Adipocyte (in vitro differentiated cells): ENCODE results near the gene ZNF497.
"Not testable (repeated sequence)": the region's sequence is repeated elsewhere in the genome, so short reads cannot be mapped to it uniquely, and the experiment has no call there.

Source experiments
- DNase-seq: peaks from one replicate; pipeline ENCODE4 v3.0.0-alpha.2; 2015; ENCODE audit warnings: low read depth
- H3K27me3 ChIP-seq: replicated peaks from 2 replicates; pipeline ENCODE4 v1.7.0; 2013; ENCODE audit warnings: mild to moderate bottlenecking, low read length, moderate library complexity; ENCODE audit not compliant: control insufficient read depth, insufficient read depth
- H3K36me3 ChIP-seq: 2 replicates; pipeline ENCODE4 v1.7.0; 2013; ENCODE audit warnings: low read length, mild to moderate bottlenecking, moderate library complexity; ENCODE audit not compliant: control insufficient read depth, insufficient read depth, severe bottlenecking
- H3K4me1 ChIP-seq: 2 replicates; pipeline ENCODE4 v1.7.0; 2013; ENCODE audit warnings: mild to moderate bottlenecking, low read length, moderate library complexity; ENCODE audit not compliant: control insufficient read depth, insufficient read depth
- H3K4me3 ChIP-seq: 2 replicates; pipeline ENCODE4 v1.7.0; 2013; ENCODE audit warnings: mild to moderate bottlenecking, low read length, moderate library complexity
- H3K9ac ChIP-seq: 2 replicates; pipeline ENCODE4 v1.7.0; 2013; ENCODE audit warnings: mild to moderate bottlenecking, low read length, moderate library complexity
- H3K9me3 ChIP-seq: 2 replicates; pipeline ENCODE4 v1.7.0; 2013; ENCODE audit warnings: mild to moderate bottlenecking, low read length, moderate library complexity; ENCODE audit not compliant: control insufficient read depth

Gene ZNF497

DNA sequence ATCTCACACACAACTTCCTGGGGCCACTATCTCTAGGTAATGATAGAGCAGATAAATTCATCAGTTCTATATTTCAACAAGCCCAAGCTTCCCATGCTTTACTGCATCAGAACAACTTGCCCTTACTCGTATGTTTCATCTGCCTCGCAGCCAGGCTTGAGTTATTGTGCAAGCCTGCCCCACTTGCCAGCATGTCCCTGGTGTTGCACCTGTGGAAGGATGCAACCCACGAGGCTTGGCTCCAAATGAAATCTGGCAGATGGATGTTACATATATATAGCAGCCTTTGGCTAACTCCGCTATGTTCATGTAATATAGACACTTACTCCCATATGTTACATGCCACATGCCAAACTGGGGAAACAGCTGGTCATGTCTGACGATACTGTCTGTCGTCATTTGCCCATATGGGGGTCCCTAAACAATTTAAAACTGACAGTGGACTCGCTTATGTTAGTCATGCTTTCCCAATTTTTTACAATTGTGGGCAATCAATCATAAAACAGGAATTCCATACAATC is 51.1 kb downstream of the ZNF497 start:
- no peak overlapping the region for H3K4me3 ChIP-seq
- H3K4me1 ChIP-seq: peaks cover 4% of the 10 kb centered on the region
- peaks cover 63% of the 10 kb centered on the region for H3K36me3 ChIP-seq
- no peak for DNase-seq
- H3K27me3 ChIP-seq: no peaks in the 10 kb centered on the region
- no peaks in the 10 kb centered on the region for H3K9me3 ChIP-seq
- H3K9ac ChIP-seq: no peak overlapping the region

DNA sequence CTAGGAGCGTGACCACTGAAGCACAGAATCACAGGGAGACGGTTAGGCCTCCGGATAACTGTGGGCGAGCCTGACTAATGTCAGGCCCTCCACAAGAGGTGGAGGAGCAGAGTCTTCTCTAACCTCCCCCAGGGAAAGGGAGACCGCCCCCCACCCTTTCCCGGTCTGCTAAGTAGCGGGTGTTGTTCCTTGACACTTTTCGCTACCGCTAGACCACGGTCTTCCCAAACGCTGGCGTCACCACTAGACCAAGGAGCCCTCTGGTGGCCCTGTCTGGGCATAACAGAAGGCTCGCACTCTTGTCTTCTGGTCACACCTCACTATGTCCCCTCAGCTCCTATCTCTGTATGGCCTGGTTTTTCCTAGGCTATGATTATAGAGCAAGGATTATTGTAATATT is 51.9 kb downstream of the ZNF497 start:
- not testable (repeated sequence) for H3K9me3 ChIP-seq, H3K4me3 ChIP-seq, H3K9ac ChIP-seq, H3K27me3 ChIP-seq, H3K4me1 ChIP-seq
- peaks cover 63% of the 10 kb centered on the region for H3K36me3 ChIP-seq
- DNase-seq: peak; percentile 11

DNA sequence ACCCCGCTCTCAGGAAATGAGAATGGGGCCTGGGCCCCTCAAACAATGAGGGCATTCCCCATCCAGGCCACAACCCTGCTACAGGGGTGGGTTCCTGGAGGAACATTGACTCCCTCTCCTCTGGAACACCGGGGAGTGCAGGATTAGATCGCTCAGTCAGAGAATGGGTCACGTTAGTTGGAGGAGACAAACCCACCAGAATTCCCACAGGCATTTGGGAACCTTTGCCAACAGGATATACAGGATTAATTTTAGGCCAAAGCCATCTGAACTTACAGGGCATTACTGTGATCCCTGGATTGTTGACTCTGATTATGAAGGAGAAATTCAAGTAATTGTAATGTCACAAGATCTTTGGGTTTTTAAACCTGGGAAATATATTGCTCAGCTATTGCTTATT is 54.8 kb downstream of the ZNF497 start:
- Histone ChIP-seq H3K36me3 (peaks cover 38% of the 10 kb centered on the region), H3K4me3 (no peak overlapping the region), H3K9ac (no peak overlapping the region), H3K27me3 (no peaks in the 10 kb centered on the region), H3K4me1 (peaks cover 14% of the 10 kb centered on the region), H3K9me3 (no peaks in the 10 kb centered on the region)
- DNase-seq: no peak

DNA sequence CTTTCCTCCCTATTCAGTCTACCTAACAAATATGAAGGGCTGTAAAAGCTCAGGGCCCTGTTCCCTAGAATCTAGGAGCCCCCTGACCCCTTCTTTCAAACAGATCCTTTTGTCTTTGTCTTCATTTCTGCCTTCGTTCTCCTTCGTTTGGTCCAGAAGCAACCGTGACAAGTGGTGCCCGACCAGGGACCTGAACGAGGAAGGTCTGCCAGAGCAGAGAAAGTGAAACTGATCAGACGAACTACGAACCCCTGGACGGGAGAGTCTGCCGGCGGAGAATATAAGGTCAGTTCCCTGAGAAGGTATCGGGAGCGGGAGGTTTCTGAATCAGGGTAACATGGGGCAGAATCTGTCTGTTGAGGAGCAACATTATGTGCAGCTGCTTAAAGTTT is 56.6 kb downstream of the ZNF497 start:
- DNase-seq: peak; percentile 22
- no peaks in the 10 kb centered on the region for H3K9me3 ChIP-seq
- H3K4me3 ChIP-seq: peak overlapping the region; percentile 90
- peaks cover 14% of the 10 kb centered on the region for H3K4me1 ChIP-seq
- H3K9ac ChIP-seq: peak overlapping the region; percentile 90
- H3K27me3 ChIP-seq: no peaks in the 10 kb centered on the region
- H3K36me3 ChIP-seq: peaks cover 29% of the 10 kb centered on the region

DNA sequence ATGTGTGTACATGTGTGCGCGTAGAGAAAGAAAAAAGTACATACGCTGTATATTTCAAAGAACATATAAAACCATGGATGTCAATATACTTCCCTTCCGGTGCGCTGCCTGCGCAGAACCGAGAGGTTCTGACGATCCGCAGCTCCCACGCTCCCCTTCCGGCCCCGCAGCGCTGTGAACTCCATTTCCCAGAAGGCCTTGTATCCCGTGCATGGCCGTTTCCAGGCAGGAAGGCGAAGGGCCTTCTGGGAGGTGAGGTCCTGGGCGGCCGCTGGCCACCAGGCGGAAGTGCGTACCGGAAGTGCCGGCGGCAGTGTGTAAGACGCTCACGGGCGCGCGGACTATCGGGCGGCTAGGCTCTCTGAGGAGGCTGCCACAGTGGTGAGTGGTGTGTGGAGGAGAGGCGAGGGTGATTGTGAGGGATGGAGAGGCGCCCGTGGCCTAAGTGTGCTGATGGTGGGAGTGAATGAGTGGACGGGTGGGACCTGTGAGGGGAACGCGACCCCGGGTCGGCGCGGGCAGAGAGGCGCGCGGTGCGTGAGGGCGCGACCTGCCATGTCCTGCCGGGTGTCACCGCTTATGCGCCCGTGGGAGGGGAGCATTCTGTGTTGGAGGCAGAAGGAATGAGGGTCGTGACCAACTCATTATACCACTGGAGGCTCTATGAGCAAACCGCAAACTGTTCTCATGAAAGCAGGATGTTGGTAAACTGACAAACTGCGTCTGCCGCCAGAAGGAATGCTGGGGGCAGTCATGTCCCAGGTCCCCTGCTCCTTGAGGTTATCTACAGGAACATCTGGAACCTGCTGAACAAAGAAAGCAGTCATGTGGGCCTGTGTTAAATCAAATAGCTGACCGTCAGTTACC is 57.3 kb downstream of the ZNF497 start, which contains the start of gene ERVK3-1:
ERVK3-1 (plus strand) TSS at position 313 of the 867 bp plus-strand sequence. CDS start 6,792 bp downstream, outside the sequence.
- Histone ChIP-seq H3K4me3 (peak within 1 kb of the TSS; percentile 90), H3K4me1 (peaks cover 14% of the 10 kb centered on the region), H3K36me3 (peaks cover 35% of the 10 kb centered on the region), H3K9ac (peak within 1 kb of the TSS; percentile 90), H3K27me3 (no peaks in the 10 kb centered on the region), H3K9me3 (no peaks in the 10 kb centered on the region)
- DNase-seq: peak; percentile 99

DNA sequence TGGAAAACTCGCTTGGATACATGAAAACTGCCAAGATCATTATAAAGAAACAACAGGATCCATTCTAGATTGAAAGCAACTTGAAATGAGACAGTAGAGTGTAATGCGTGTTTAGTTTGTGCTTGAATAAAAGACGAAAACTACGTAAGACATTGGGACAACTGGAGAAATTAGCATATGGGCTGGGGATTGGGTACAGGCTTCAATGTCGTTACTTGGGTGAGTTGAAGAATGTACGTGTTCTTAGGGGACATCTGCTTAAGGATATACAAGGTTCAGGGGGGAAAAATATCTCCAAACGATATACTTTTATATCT is 57.8 kb downstream of the ZNF497 start:
- Histone ChIP-seq H3K4me3 (peak overlapping the region; percentile 90), H3K9me3 (no peaks in the 10 kb centered on the region), H3K36me3 (peaks cover 41% of the 10 kb centered on the region), H3K4me1 (peaks cover 14% of the 10 kb centered on the region), H3K27me3 (no peaks in the 10 kb centered on the region), H3K9ac (peak overlapping the region; percentile 90)
- DNase-seq: no peak
